ENCODE measurements around the gene C2CD4C. TPM values are rescaled to one million over a fixed set of nuclear protein-coding genes. Genes with fewer than 3 reads are reported as not detected.

The C2CD4C gene
- total and polyA plus RNA-seq, 2 donors from 2014 or later: 0.99 to 1.9 TPM

GRCh38 chr19:376111-376470 is 32.9 kb downstream of the C2CD4C start:
- H3K27ac ChIP-seq (ENCODE audit: low read depth in 2 of 2, low read length in 2 of 2): no peak overlapping the region
- no peak overlapping the region for H3K9ac ChIP-seq (ENCODE audit: low read length in 3 of 3)
- peaks cover 0 to 5% (median 0%) of the 10 kb centered on the region in 3 donors for H3K4me1 ChIP-seq (ENCODE audit: control insufficient read depth in 2 of 3, insufficient read depth in 2 of 3, low read depth in 1 of 3, low read length in 3 of 3)
- no peak for TF ChIP-seq CTCF (IDR thresholded peaks at IDR 0.05; ENCODE audit: borderline replicate concordance, extremely low read depth, insufficient read depth)
- H3K27me3 ChIP-seq (ENCODE audit: control insufficient read depth, insufficient read depth, low read length): no peaks in the 10 kb centered on the region
- intact Hi-C loops (cut with DNase I): no loop called here
- FAIRE-seq: no peak
- H3K9me3 ChIP-seq (ENCODE audit: control insufficient read depth in 2 of 3, insufficient read depth in 1 of 3, low read length in 3 of 3): no peaks in the 10 kb centered on the region
- DNase-seq: no peak
- no peaks in the 10 kb centered on the region for H3K36me3 ChIP-seq (ENCODE audit: control insufficient read depth in 2 of 3, insufficient read depth in 3 of 3, low read length in 3 of 3)
- H3K4me3 ChIP-seq (ENCODE audit: low read length in 3 of 3): no peak overlapping the region

GRCh38 chr19:375395-376110 is 33.4 kb downstream of the C2CD4C start:
- H3K27me3 ChIP-seq (ENCODE audit: control insufficient read depth, insufficient read depth, low read length): no peaks in the 10 kb centered on the region
- H3K27ac ChIP-seq (ENCODE audit: low read depth in 2 of 2, low read length in 2 of 2): no peak overlapping the region
- no peaks in the 10 kb centered on the region for H3K36me3 ChIP-seq (ENCODE audit: control insufficient read depth in 2 of 3, insufficient read depth in 3 of 3, low read length in 3 of 3)
- H3K4me1 ChIP-seq (ENCODE audit: control insufficient read depth in 2 of 3, insufficient read depth in 2 of 3, low read depth in 1 of 3, low read length in 3 of 3): peaks cover 0 to 5% (median 0%) of the 10 kb centered on the region in 3 donors
- DNase-seq: no peak
- H3K9me3 ChIP-seq (ENCODE audit: control insufficient read depth in 2 of 3, insufficient read depth in 1 of 3, low read length in 3 of 3): no peaks in the 10 kb centered on the region
- H3K9ac ChIP-seq (ENCODE audit: low read length in 3 of 3): no peak overlapping the region
- intact Hi-C loops (cut with DNase I): no loop called here
- TF ChIP-seq CTCF (IDR thresholded peaks at IDR 0.05; ENCODE audit: borderline replicate concordance, extremely low read depth, insufficient read depth): no peak
- no peak overlapping the region for H3K4me3 ChIP-seq (ENCODE audit: low read length in 3 of 3)
- FAIRE-seq: no peak

GRCh38 chr19:374886-375235 is 34.1 kb downstream of the C2CD4C start:
- H3K27me3 ChIP-seq (ENCODE audit: control insufficient read depth, insufficient read depth, low read length): no peaks in the 10 kb centered on the region
- no peaks in the 10 kb centered on the region for H3K9me3 ChIP-seq (ENCODE audit: control insufficient read depth in 2 of 3, insufficient read depth in 1 of 3, low read length in 3 of 3)
- no peak overlapping the region for H3K27ac ChIP-seq (ENCODE audit: low read depth in 2 of 2, low read length in 2 of 2)
- H3K4me1 ChIP-seq (ENCODE audit: control insufficient read depth in 2 of 3, insufficient read depth in 2 of 3, low read depth in 1 of 3, low read length in 3 of 3): peaks cover 0 to 5% (median 0%) of the 10 kb centered on the region in 3 donors
- intact Hi-C loops (cut with DNase I): no loop called here
- no peaks in the 10 kb centered on the region for H3K36me3 ChIP-seq (ENCODE audit: control insufficient read depth in 2 of 3, insufficient read depth in 3 of 3, low read length in 3 of 3)
- no peak overlapping the region for H3K4me3 ChIP-seq (ENCODE audit: low read length in 3 of 3)
- no peak for TF ChIP-seq CTCF (IDR thresholded peaks at IDR 0.05; ENCODE audit: borderline replicate concordance, extremely low read depth, insufficient read depth)
- FAIRE-seq: no peak
- no peak overlapping the region for H3K9ac ChIP-seq (ENCODE audit: low read length in 3 of 3)
- no peak for DNase-seq

All from kidney (tissue), 14 donors.